Chondrocyte (in vitro differentiated cells): ENCODE results near the gene QSOX2. TPM values are rescaled to one million over a fixed set of nuclear protein-coding genes. Genes with fewer than 3 reads are reported as not detected.

ENCODE experiments used
- DNase-seq: peaks from one replicate; pipeline ENCODE4 v3.0.0; 2021; ENCODE audit warnings: mixed read lengths, low spot score
- H3K27ac Mint-ChIP-seq: one replicate; pipeline ENCODE4 v1.8.0; 2021; ENCODE audit warnings: mild to moderate bottlenecking, moderate library complexity, mixed read lengths; ENCODE audit not compliant: unreplicated experiment
- H3K27me3 Mint-ChIP-seq: 2 replicates; pipeline ENCODE4 v1.8.0; 2021; ENCODE audit warnings: low read depth, mixed read lengths
- H3K36me3 Mint-ChIP-seq: 2 replicates; pipeline ENCODE4 v1.8.0; 2021; ENCODE audit warnings: low read depth, mixed read lengths
- H3K4me1 Mint-ChIP-seq: 2 replicates; pipeline ENCODE4 v1.8.0; 2021; ENCODE audit warnings: low read depth, mild to moderate bottlenecking, mixed read lengths
- H3K4me3 Mint-ChIP-seq: one replicate; pipeline ENCODE4 v1.8.0; 2021; ENCODE audit warnings: mild to moderate bottlenecking, moderate library complexity, mixed read lengths; ENCODE audit not compliant: unreplicated experiment
- H3K9me3 Mint-ChIP-seq: 2 replicates; pipeline ENCODE4 v1.8.0; 2021; ENCODE audit warnings: low read depth, mixed read lengths
- CTCF ChIP-seq: fragments of 200-600 bp; sonication (generic); IDR thresholded peaks from 2 replicates; pipeline ENCODE4 v1.5.0; 2021; ENCODE audit warnings: antibody characterized with exemption, mild to moderate bottlenecking, moderate library complexity
- total RNA-seq: library from RNA; stranded (reverse); gene quantifications from 3 replicates; pipeline ENCODE4 v1.2.1, GENCODE V29; 2021

The QSOX2 gene
- total RNA-seq, 1 donor from 2014 or later: 14.3 TPM

DNA sequence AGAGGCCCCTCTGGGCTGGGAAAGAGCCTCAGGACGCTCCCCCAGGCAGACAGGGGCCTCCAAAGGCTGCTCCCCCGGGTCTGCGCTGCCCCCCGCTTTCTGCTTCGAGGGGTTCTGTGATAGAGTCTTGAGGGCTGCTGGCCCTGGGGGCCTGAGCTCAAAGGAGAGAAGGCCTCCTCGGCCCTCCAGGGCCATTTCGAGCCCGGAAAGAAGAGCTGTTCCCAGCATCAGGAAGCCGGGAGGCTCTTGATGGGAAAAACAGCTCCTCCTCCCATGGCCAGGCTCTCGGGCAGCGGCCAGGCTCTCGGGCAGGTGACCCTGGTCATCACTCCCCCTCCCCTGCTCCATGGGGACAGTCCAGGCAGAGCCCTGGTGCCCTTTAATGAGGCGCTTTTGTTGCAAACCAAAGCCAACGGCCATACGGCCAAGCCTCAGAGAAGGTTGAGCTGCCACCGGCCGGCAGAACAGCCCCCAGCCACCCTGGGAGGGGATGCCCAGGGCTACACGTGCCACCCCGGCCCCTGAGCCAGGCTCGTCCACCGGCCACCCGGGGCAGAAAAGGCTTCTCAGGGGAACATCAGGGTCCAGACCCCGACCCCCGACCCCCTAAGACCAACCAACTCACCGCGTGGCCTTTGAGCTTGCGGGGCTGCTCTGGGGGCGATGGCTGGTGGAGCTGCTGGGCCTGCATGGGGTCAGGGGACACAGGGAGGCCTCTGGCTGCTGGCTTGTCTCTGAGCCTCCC lies 16.2 kb upstream of the QSOX2 start:
- TF ChIP-seq CTCF: no peak
- Mint-ChIP-seq H3K9me3 (no peaks in the 10 kb centered on the region), H3K4me3 (no peak overlapping the region), H3K36me3 (no peaks in the 10 kb centered on the region), H3K4me1 (peaks cover under 1% of the 10 kb centered on the region), H3K27me3 (peaks cover 2% of the 10 kb centered on the region), H3K27ac (no peak overlapping the region)
- DNase-seq: no peak

GRCh38 chr9:136260936-136261472 lies 15.4 kb upstream of the QSOX2 start:
- H3K27ac Mint-ChIP-seq: no peak overlapping the region
- DNase-seq: no peak
- H3K9me3 Mint-ChIP-seq: no peaks in the 10 kb centered on the region
- H3K4me1 Mint-ChIP-seq: no peaks in the 10 kb centered on the region
- H3K27me3 Mint-ChIP-seq: peaks cover 2% of the 10 kb centered on the region
- TF ChIP-seq CTCF: no peak
- H3K36me3 Mint-ChIP-seq: no peaks in the 10 kb centered on the region
- H3K4me3 Mint-ChIP-seq: no peak overlapping the region

GRCh38 chr9:136260521-136260920 lies 14.9 kb upstream of the QSOX2 start:
- TF ChIP-seq CTCF: no peak
- Mint-ChIP-seq H3K4me3 (no peak overlapping the region), H3K9me3 (no peaks in the 10 kb centered on the region), H3K27ac (no peak overlapping the region), H3K4me1 (peaks cover under 1% of the 10 kb centered on the region), H3K27me3 (peaks cover 2% of the 10 kb centered on the region), H3K36me3 (no peaks in the 10 kb centered on the region)
- no peak for DNase-seq

DNA sequence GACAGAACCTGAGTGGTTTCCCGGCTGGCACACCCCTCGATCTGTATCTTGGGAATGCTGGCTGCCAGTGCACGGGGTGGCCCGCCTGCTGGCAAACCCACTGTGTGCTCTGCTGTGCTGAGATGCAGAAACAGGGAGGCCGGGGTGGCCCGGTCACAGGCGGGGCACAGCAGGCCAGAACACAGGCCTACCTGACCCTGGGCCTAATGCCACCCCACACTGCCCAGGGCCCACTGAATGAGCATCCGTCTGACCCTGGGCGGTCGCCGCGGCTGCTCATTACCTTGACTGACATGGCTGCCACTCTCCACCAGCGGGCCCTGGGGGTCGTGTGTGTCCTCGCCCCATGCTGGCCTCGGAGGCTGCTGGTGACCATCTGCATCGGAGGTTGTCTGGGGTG lies 14.2 kb upstream of the QSOX2 start:
- Mint-ChIP-seq H3K27me3 (no peaks in the 10 kb centered on the region), H3K9me3 (no peaks in the 10 kb centered on the region)

GRCh38 chr9:136259517-136259813 lies 13.9 kb upstream of the QSOX2 start:
- DNase-seq: no peak
- H3K36me3 Mint-ChIP-seq: no peaks in the 10 kb centered on the region
- no peak for TF ChIP-seq CTCF
- no peaks in the 10 kb centered on the region for H3K27me3 Mint-ChIP-seq
- H3K27ac Mint-ChIP-seq: no peak overlapping the region
- no peaks in the 10 kb centered on the region for H3K9me3 Mint-ChIP-seq
- H3K4me1 Mint-ChIP-seq: peaks cover 9% of the 10 kb centered on the region
- no peak overlapping the region for H3K4me3 Mint-ChIP-seq

More for the DNA sequence above, 14.2 kb upstream of the QSOX2 start:
- DNase-seq: no peak
- no peaks in the 10 kb centered on the region for H3K36me3 Mint-ChIP-seq
- H3K4me1 Mint-ChIP-seq: peaks cover 7% of the 10 kb centered on the region
- TF ChIP-seq CTCF: no peak
- no peak overlapping the region for H3K27ac Mint-ChIP-seq
- H3K4me3 Mint-ChIP-seq: no peak overlapping the region
